Loucy (cell line): ENCODE measurements around the gene THEM4.

ENCODE experiments used
- H2AFZ ChIP-seq: fragments of 200-600 bp; sonication (generic); 2 replicates; pipeline ENCODE4 v1.6.0; 2016; ENCODE audit warnings: antibody characterized with exemption, mild to moderate bottlenecking, low read length, moderate library complexity
- H3F3A ChIP-seq: fragments of 200-600 bp; 2 replicates; pipeline ENCODE4 v1.6.0; 2016; ENCODE audit warnings: antibody characterized with exemption, low read depth, mild to moderate bottlenecking
- H3K27me3 ChIP-seq: fragments of 200-600 bp; sonication (generic); 2 replicates; pipeline ENCODE4 v1.6.1; 2014; ENCODE audit warnings: low read length, mild to moderate bottlenecking; ENCODE audit not compliant: insufficient read depth, poor library complexity, severe bottlenecking
- H3K36me3 ChIP-seq: fragments of 200-600 bp; sonication (generic); 2 replicates; pipeline ENCODE4 v1.6.1; 2016; ENCODE audit warnings: low read length; ENCODE audit not compliant: insufficient read depth
- H3K4me1 ChIP-seq: fragments of 200-600 bp; sonication (generic); 2 replicates; pipeline ENCODE4 v1.5.1; 2014; ENCODE audit warnings: low read length, mild to moderate bottlenecking; ENCODE audit not compliant: insufficient read depth, poor library complexity, severe bottlenecking
- H3K4me2 ChIP-seq: fragments of 200-600 bp; sonication (generic); 2 replicates; pipeline ENCODE4 v1.6.0; 2014; ENCODE audit warnings: antibody characterized with exemption, low read length, low read depth, mild to moderate bottlenecking; ENCODE audit not compliant: poor library complexity, severe bottlenecking
- H3K4me3 ChIP-seq: fragments of 200-600 bp; sonication (generic); 2 replicates; pipeline ENCODE4 v1.5.1; 2014; ENCODE audit warnings: low read length, mild to moderate bottlenecking, mixed read lengths; ENCODE audit not compliant: poor library complexity, severe bottlenecking
- H3K79me2 ChIP-seq: fragments of 200-600 bp; sonication (generic); 2 replicates; pipeline ENCODE4 v1.6.1; 2014; ENCODE audit warnings: low read length; ENCODE audit not compliant: insufficient read depth
- H3K9ac ChIP-seq: fragments of 200-600 bp; sonication (generic); 2 replicates; pipeline ENCODE4 v1.6.0; 2014; ENCODE audit warnings: mild to moderate bottlenecking, low read depth, low read length, moderate library complexity; ENCODE audit not compliant: poor library complexity, severe bottlenecking
- H3K9me2 ChIP-seq: fragments of 200-600 bp; sonication (generic); replicated peaks from 2 replicates; pipeline ENCODE4 v1.6.1; 2016; ENCODE audit warnings: low read depth, low read length, mixed read lengths
- H3K9me3 ChIP-seq: fragments of 200-600 bp; sonication (generic); 2 replicates; pipeline ENCODE4 v1.6.1; 2014; ENCODE audit warnings: mild to moderate bottlenecking, antibody characterized with exemption, low read length, low read depth; ENCODE audit not compliant: insufficient read depth
- H4K20me1 ChIP-seq: fragments of 200-600 bp; sonication (generic); 2 replicates; pipeline ENCODE4 v1.6.0; 2014; ENCODE audit warnings: antibody characterized with exemption, low read length, mild to moderate bottlenecking; ENCODE audit not compliant: insufficient read depth, poor library complexity, severe bottlenecking
- EZH2phosphoT487 ChIP-seq: fragments of 200-600 bp; IDR thresholded peaks from 2 replicates; pipeline ENCODE4 v1.6.1; 2018; ENCODE audit warnings: antibody characterized with exemption, mild to moderate bottlenecking, moderate library complexity, borderline replicate concordance
- TF ChIP-seq, protein P1 (sequence below): fragments of 200-600 bp; sonication (generic); conservative IDR thresholded peaks from 2 replicates; pipeline ENCODE4 v1.5.1; 2014; ENCODE audit warnings: mild to moderate bottlenecking, antibody characterized with exemption, low read length

The THEM4 gene

DNA sequence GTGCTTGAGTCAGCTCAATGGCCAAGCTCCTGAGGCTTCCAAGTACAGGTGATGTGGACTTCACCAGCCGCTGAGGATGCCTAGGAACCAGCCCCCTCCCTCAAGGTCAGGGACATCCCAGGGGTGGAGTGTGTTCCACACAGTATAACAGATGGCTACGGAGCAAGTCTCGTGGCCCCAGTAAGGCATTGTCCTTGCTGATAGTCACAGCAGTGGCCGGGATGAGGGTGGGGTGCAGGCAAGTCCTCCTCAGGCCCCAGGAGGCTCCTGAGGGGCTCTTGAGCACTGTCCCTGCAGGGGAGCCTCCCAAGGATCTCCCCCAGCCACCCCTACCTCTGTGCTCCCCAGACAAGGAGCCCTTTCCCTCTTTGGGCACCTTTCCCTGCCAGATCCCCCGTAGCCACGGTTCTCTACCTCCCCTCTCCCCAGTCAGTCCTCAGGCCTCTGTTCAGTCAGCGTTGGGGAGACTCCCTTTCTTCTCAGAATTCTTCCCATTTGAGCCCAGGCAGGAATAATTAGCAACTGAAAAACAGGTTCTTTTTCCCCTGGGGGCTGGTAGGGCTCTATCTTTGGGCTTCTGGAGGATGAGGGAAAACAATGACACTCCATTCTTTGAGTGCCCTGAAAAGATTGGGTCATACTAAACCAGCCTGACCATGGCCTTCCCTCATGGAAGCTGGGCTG is 48.7 kb downstream of the THEM4 start:
- Histone ChIP-seq H3F3A (no peaks in the 10 kb centered on the region), H2AFZ (no peak overlapping the region), H3K4me3 (no peak overlapping the region), H3K36me3 (no peaks in the 10 kb centered on the region), H3K9ac (no peak overlapping the region), H3K9me3 (no peaks in the 10 kb centered on the region), H3K9me2 (no peaks in the 10 kb centered on the region), H4K20me1 (no peaks in the 10 kb centered on the region), H3K4me2 (no peak overlapping the region), H3K27me3 (no peaks in the 10 kb centered on the region), H3K4me1 (no peaks in the 10 kb centered on the region), H3K79me2 (no peaks in the 10 kb centered on the region)
- TF ChIP-seq, protein P1, sequence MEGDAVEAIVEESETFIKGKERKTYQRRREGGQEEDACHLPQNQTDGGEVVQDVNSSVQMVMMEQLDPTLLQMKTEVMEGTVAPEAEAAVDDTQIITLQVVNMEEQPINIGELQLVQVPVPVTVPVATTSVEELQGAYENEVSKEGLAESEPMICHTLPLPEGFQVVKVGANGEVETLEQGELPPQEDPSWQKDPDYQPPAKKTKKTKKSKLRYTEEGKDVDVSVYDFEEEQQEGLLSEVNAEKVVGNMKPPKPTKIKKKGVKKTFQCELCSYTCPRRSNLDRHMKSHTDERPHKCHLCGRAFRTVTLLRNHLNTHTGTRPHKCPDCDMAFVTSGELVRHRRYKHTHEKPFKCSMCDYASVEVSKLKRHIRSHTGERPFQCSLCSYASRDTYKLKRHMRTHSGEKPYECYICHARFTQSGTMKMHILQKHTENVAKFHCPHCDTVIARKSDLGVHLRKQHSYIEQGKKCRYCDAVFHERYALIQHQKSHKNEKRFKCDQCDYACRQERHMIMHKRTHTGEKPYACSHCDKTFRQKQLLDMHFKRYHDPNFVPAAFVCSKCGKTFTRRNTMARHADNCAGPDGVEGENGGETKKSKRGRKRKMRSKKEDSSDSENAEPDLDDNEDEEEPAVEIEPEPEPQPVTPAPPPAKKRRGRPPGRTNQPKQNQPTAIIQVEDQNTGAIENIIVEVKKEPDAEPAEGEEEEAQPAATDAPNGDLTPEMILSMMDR, result no peak
- TF ChIP-seq EZH2phosphoT487, result no peak

DNA sequence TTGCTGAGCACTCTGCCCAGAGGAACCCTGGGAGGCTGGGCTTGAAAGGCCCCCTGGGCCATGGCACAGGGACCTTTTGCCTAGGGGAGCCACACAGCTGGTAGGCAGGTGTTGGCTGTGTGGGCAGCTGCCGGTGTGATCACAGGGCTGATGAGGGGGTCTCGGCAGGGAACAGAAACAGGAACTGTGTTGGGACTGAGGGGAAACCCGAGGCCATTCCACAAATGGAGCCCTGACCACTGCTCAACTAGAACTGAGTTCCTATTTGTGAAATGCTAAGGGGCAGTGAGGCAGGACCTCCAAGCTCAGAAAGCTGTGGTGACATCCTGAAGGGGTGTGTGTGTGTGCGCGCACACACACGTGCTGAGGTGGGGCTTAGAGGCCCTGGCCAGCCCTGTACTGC is 49.4 kb downstream of the THEM4 start:
- TF ChIP-seq, protein P1, result no peak
- TF ChIP-seq EZH2phosphoT487, result no peak
- H3K4me2 ChIP-seq, result no peak overlapping the region

DNA sequence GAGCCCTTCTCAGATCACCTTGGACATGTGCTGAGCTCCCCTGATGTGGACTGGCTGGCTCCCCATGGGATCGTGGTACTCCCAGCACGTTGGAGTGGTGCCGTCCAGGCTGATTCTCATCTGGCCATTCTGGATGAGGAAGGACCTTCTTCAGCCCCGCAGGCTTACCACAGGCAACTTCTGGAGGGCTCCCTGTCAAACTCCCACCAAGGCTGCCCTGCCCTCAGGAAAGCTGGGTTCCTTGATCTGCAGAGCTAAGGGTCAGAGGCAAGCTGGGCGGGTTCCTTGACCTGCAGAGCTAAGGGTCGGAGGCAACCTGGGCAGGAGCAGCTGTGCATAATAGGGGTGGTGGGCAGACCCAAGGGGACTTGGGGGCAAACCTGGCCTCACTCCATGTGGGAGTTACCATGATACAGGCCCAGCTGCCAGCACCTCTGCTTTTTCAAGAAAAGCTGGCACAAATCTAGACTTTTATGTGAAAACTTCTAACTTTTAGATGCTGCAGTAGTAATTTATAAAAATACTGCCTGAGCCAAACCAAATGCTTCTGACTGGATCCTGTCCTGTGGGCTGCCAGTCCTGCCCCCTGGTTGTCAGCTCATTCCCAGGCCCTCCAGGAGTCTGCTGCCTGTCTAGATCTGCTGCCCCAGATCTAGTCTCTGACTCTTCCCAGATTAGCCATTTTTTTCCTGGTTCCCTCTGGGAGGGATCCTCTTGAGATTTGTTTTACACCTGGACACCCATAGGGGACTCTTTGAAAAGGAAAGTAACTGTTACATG is 50.2 kb downstream of the THEM4 start:
- no peaks in the 10 kb centered on the region for H3K79me2 ChIP-seq
- no peak overlapping the region for H3K9ac ChIP-seq
- H3F3A ChIP-seq, result no peaks in the 10 kb centered on the region
- no peak overlapping the region for H2AFZ ChIP-seq
- no peak overlapping the region for H3K4me3 ChIP-seq
- H3K9me3 ChIP-seq, result no peaks in the 10 kb centered on the region
- H3K4me2 ChIP-seq, result no peak overlapping the region
- no peaks in the 10 kb centered on the region for H3K9me2 ChIP-seq
- H4K20me1 ChIP-seq, result no peaks in the 10 kb centered on the region
- no peaks in the 10 kb centered on the region for H3K36me3 ChIP-seq
- no peaks in the 10 kb centered on the region for H3K27me3 ChIP-seq
- no peaks in the 10 kb centered on the region for H3K4me1 ChIP-seq
- TF ChIP-seq, protein P1, result no peak
- no peak for TF ChIP-seq EZH2phosphoT487

More for the DNA sequence above, 49.4 kb downstream of the THEM4 start:
- Histone ChIP-seq H4K20me1 (no peaks in the 10 kb centered on the region), H3F3A (no peaks in the 10 kb centered on the region), H3K4me1 (no peaks in the 10 kb centered on the region), H3K27me3 (no peaks in the 10 kb centered on the region), H3K9ac (no peak overlapping the region), H3K9me2 (no peaks in the 10 kb centered on the region), H3K4me3 (no peak overlapping the region), H3K36me3 (no peaks in the 10 kb centered on the region), H3K79me2 (no peaks in the 10 kb centered on the region), H3K9me3 (no peaks in the 10 kb centered on the region), H2AFZ (no peak overlapping the region)
